ENCODE data around the gene PCDHGB1.

Gene PCDHGB1

DNA sequence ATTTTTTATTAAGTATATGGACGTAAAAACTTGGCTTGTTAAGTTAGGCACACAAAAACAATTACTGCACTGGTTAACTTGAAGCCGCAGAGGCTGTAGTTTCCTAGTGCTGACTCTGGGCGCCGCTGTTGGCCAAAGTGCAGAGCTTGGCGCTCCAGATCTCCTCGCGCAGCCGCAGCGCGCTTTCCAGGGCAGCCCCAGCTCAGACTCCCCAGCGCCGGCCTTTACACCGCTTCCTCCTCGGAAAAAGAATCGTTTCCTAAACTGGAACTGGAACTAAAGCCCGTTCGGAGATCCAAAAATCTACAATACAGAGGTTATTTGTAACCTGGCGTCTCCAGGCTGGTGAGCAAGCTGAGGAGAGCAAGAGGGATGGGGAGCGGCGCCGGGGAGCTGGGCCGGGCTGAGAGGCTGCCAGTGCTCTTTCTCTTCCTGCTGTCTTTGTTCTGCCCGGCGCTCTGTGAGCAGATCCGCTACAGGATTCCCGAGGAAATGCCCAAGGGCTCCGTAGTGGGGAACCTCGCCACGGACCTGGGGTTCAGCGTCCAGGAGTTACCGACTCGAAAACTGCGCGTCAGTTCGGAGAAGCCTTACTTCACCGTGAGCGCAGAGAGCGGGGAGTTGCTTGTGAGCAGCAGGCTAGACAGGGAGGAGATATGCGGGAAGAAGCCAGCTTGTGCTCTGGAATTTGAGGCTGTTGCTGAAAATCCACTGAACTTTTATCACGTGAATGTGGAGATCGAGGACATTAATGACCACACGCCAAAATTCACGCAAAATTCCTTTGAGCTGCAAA, 48.1 kb downstream of the PCDHGB1 start, which contains the start of gene PCDHGB5:
PCDHGB5 (plus strand) TSS at position 192 of the 796 bp plus-strand sequence; CDS start at position 373, 181 bp downstream.
- peak; percentile 55 for DNase-seq (ENCODE audit: low read depth)
- peak; percentile 62 for TF ChIP-seq CTCF (conservative IDR thresholded peaks at IDR 0.05; ENCODE audit: low read length)
- H3K4me3 ChIP-seq (ENCODE audit: low read length): peak within 1 kb of the TSS; percentile 53

DNA sequence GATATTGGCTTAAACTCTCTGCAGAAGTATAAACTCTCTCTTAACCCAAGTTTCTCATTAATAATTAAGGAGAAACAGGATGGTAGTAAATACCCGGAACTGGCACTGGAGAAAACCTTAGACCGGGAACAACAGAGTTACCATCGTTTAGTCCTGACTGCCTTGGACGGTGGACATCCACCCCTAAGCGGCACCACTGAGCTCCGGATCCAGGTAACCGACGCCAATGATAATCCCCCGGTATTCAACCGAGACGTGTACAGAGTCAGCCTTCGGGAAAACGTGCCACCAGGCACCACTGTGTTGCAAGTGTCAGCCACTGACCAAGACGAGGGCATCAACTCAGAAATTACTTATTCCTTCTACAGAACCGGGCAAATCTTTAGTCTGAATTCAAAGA, 48.7 kb downstream of the PCDHGB1 start:
- no peak for TF ChIP-seq CTCF (conservative IDR thresholded peaks at IDR 0.05; ENCODE audit: low read length)
- DNase-seq (ENCODE audit: low read depth): no peak
- H3K4me3 ChIP-seq (ENCODE audit: low read length): peak overlapping the region; percentile 17; the same call in 1 of the 2 replicates

DNA sequence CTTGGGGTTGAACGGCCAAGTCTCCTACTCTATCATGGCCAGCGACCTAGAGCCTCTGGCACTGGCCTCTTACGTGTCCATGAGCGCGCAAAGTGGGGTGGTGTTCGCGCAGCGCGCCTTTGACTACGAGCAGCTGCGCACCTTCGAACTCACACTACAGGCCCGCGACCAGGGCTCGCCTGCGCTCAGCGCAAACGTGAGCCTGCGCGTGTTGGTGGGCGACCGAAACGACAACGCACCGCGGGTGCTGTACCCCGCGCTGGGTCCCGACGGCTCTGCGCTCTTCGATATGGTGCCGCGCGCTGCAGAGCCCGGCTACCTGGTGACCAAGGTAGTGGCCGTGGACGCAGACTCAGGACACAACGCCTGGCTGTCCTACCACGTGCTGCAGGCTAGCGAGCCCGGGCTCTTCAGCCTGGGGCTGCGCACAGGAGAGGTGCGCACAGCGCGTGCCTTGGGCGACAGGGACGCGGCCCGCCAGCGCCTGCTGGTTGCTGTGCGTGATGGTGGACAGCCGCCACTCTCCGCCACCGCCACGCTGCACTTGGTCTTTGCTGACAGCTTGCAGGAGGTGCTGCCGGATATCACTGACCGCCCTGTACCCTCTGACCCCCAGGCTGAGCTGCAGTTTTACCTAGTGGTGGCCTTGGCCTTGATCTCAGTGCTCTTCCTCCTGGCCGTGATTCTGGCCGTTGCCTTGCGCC, 49.8 kb downstream of the PCDHGB1 start:
- TF ChIP-seq CTCF (conservative IDR thresholded peaks at IDR 0.05; ENCODE audit: low read length): no peak
- DNase-seq (ENCODE audit: low read depth): no peak
- H3K4me3 ChIP-seq (ENCODE audit: low read length): peak overlapping the region; percentile 22
